Endothelial cell of umbilical vein (primary cell): ENCODE measurements around the gene CACHD1. TPM values are rescaled to one million over a fixed set of nuclear protein-coding genes. Genes with fewer than 3 reads are reported as not detected.

ENCODE experiments used
- BruUV-seq: library from RNA; stranded (reverse); fragments of 400-500 nt; replicated peaks from 2 replicates; lab custom pipeline; 2021; lab: Mats Ljungman, UMichigan
- CTCF ChIA-PET: fragments of 300-600, 350-600 bp; sonication (Branson Sonifier 250); formaldehyde crosslinking; loops from one replicate; lab custom pipeline; 2021; ENCODE audit warnings: antibody characterized with exemption, inconsistent platforms; lab: Charles Lee
- POLR2A ChIA-PET: fragments of 300-600, 350-600 bp; sonication (Branson Sonifier 250); formaldehyde crosslinking; loops from one replicate; lab custom pipeline; 2021; ENCODE audit warnings: antibody characterized with exemption, inconsistent platforms; lab: Charles Lee
- DNase-seq: peaks from one replicate; pipeline ENCODE4 v3.0.0-alpha.2; 2011; ENCODE audit warnings: low read depth, low spot score
- FAIRE-seq: peaks from 2 replicates; lab custom pipeline; 2011; peaks lifted over from hg19 to GRCh38; lab: Jason Lieb, UNC
- H2AFZ ChIP-seq: 2 replicates; pipeline ENCODE4 v1.6.0; 2012; ENCODE audit warnings: low read depth, low read length, control low read depth, inconsistent platforms
- H3K27ac ChIP-seq: 2 replicates; pipeline ENCODE4 v1.5.1; 2011; ENCODE audit warnings: low read depth, mild to moderate bottlenecking, control low read depth, low read length, moderate library complexity; ENCODE audit not compliant: insufficient read depth
- H3K27me3 ChIP-seq, 2 experiments: 2 replicates each; pipeline versions ENCODE4 v1.6.0 to v1.6.1; 2011; ENCODE audit warnings: low read length in 2 of 2, mixed read lengths in 1 of 2; ENCODE audit not compliant: control insufficient read depth in 2 of 2, insufficient read depth in 2 of 2
- H3K36me3 ChIP-seq, 2 experiments: 2 replicates in 1 of 2; 3 replicates in 1 of 2; pipeline ENCODE4 v1.5.1; 2011; ENCODE audit warnings: low read length in 2 of 2, mild to moderate bottlenecking in 1 of 2, moderate library complexity in 1 of 2; ENCODE audit not compliant: control insufficient read depth in 2 of 2, insufficient read depth in 2 of 2; ENCODE audit errors: extremely low read depth in 1 of 2
- H3K4me1 ChIP-seq: 3 replicates; pipeline ENCODE4 v1.5.1; 2011; ENCODE audit warnings: mild to moderate bottlenecking, low read length; ENCODE audit not compliant: control insufficient read depth, insufficient read depth; ENCODE audit errors: extremely low read depth
- H3K4me2 ChIP-seq: 2 replicates; pipeline ENCODE4 v1.6.1; 2011; ENCODE audit warnings: low read length, control low read depth, mixed read lengths; ENCODE audit not compliant: insufficient read depth
- H3K4me3 ChIP-seq, 3 experiments: fragments of 200-600 bp in 1 of 3; sonication (generic), shearing (Covaris generic) in 1 of 3; replicated peaks in 1 of 3; 2 replicates each; pipeline ENCODE4 v1.5.1; 2011 to 2016; ENCODE audit warnings: control low read depth in 3 of 3, low read length in 3 of 3, mild to moderate bottlenecking in 2 of 3, inconsistent platforms in 1 of 3, low read depth in 1 of 3, moderate library complexity in 1 of 3; ENCODE audit not compliant: insufficient read depth in 1 of 3
- H3K79me2 ChIP-seq: 2 replicates; pipeline ENCODE4 v1.6.0; 2012; ENCODE audit warnings: low read length, inconsistent platforms; ENCODE audit not compliant: control insufficient read depth, insufficient read depth
- H3K9ac ChIP-seq: replicated peaks from 2 replicates; pipeline ENCODE3; 2011; ENCODE audit warnings: low read length, control low read depth; ENCODE audit not compliant: insufficient read depth; ENCODE audit errors: extremely low read depth
- H3K9me1 ChIP-seq: replicated peaks from 3 replicates; pipeline ENCODE4 v1.6.0; 2011; ENCODE audit warnings: mild to moderate bottlenecking, low read length; ENCODE audit not compliant: control insufficient read depth, insufficient read depth; ENCODE audit errors: extremely low read depth
- H3K9me3 ChIP-seq: replicated peaks from 2 replicates; pipeline ENCODE4 v1.5.1; 2012; ENCODE audit warnings: low read length, inconsistent platforms; ENCODE audit not compliant: control insufficient read depth, insufficient read depth
- H4K20me1 ChIP-seq: replicated peaks from 2 replicates; pipeline ENCODE3; 2011; ENCODE audit warnings: mild to moderate bottlenecking, low read length; ENCODE audit not compliant: control insufficient read depth, insufficient read depth; ENCODE audit errors: extremely low read depth
- CTCF ChIP-seq, 2 donors: IDR thresholded peaks; 1 replicate in 1 of 2; 2 replicates in 1 of 2; pipeline ENCODE4 v1.5.1; 2011; ENCODE audit warnings: low read length in 2 of 2, mild to moderate bottlenecking in 2 of 2, moderate library complexity in 2 of 2, control low read depth in 1 of 2, inconsistent platforms in 1 of 2, low read depth in 1 of 2; ENCODE audit not compliant: insufficient read depth in 1 of 2; ENCODE audit errors: extremely low read depth in 1 of 2
- EZH2 ChIP-seq: IDR thresholded peaks from 2 replicates; pipeline ENCODE4 v1.6.1; 2012; ENCODE audit warnings: borderline replicate concordance, low read depth, mild to moderate bottlenecking, moderate library complexity, low read length, inconsistent platforms; ENCODE audit not compliant: severe bottlenecking
- FOS ChIP-seq: IDR thresholded peaks from 2 replicates; pipeline ENCODE4 v1.6.1; 2011; ENCODE audit warnings: mild to moderate bottlenecking, low read length, moderate library complexity, borderline replicate concordance; ENCODE audit not compliant: insufficient read depth
- GATA2 ChIP-seq: IDR thresholded peaks from 2 replicates; pipeline ENCODE4 v1.7.0; 2011; ENCODE audit warnings: low read depth, mild to moderate bottlenecking, moderate library complexity, mixed read lengths, low read length; ENCODE audit not compliant: insufficient read length, insufficient read depth
- JUN ChIP-seq: IDR thresholded peaks from 2 replicates; pipeline ENCODE4 v1.6.1; 2011; ENCODE audit warnings: borderline replicate concordance, low read depth; ENCODE audit not compliant: insufficient read length, insufficient read depth
- MAX ChIP-seq: IDR thresholded peaks from 2 replicates; pipeline ENCODE4 v1.6.1; 2011; ENCODE audit not compliant: insufficient read depth, insufficient read length
- MYC ChIP-seq: IDR thresholded peaks from one replicate; pipeline ENCODE4 v1.6.1; 2011; ENCODE audit warnings: mild to moderate bottlenecking, low read depth, low read length
- POLR2A ChIP-seq: IDR thresholded peaks from 2 replicates; pipeline ENCODE4 v1.6.1; 2012; ENCODE audit warnings: low read depth, mild to moderate bottlenecking, control low read depth, low read length
- POLR2AphosphoS5 ChIP-seq: IDR thresholded peaks from 2 replicates; pipeline ENCODE4 v1.6.1; 2012; ENCODE audit warnings: low read depth, mild to moderate bottlenecking, control low read depth, low read length, moderate library complexity; ENCODE audit not compliant: insufficient read depth
- dilution Hi-C: fragments of 300-500 bp; cut with MboI; formaldehyde crosslinking; loops from one replicate; pipeline ENCODE4 v1.15.0; 2019; ENCODE audit warnings: low sequenced_read_pairs; ENCODE audit not compliant: extremely low pct_ligation_motif_present
- intact Hi-C: fragments of 100-400 bp; cut with micrococcal nuclease; formaldehyde crosslinking; loops from one replicate; pipeline ENCODE4 v1.10.0; 2022
- polyA plus RNA-seq, 4 experiments: library from polyadenylated mRNA; depleted of rRNA in 3 of 4; stranded (reverse) in 3 of 4; unstranded in 1 of 4; fragments of >200 nt; gene quantifications; 2 replicates each; pipeline versions ENCODE4 v1.2.1 to v1.2.3, GENCODE V29; 2011 to 2012; ENCODE audit warnings: missing spikeins in 1 of 4
- total RNA-seq: library from RNA; stranded (reverse); gene quantifications from 2 replicates; pipeline ENCODE4 v1.2.3, GENCODE V29; 2021

Gene CACHD1
- total and polyA plus RNA-seq, 2 donors (not counting 3 experiments of a cell fraction or from before 2014, with no cell fraction given), result 3.6 to 9.3 TPM

- no peaks in the 10 kb centered on the region for H3K27me3 ChIP-seq
- CTCF ChIA-PET, result interaction anchor here (1.4 kb wide), 1 partner anchor 12 kb away, joined by 4 read pairs; no protein-coding TSS in a partner anchor
- H4K20me1 ChIP-seq, result no peaks in the 10 kb centered on the region
- H3K9me1 ChIP-seq, result no peaks in the 10 kb centered on the region
- dilution Hi-C loops, result no loop called here
- no peaks in the 10 kb centered on the region for H3K79me2 ChIP-seq
- no peak for FAIRE-seq
- H3K4me3 ChIP-seq, result no peak overlapping the region
- H3K4me2 ChIP-seq, result no peak overlapping the region
- no TSS peak for BruUV-seq
- no peaks in the 10 kb centered on the region for H3K9me3 ChIP-seq
- intact Hi-C loops, result no loop called here
- H3K27ac ChIP-seq, result no peak overlapping the region
- no peak overlapping the region for H3K9ac ChIP-seq
- no peak for DNase-seq
- H3K36me3 ChIP-seq, result no peaks in the 10 kb centered on the region
- H3K4me1 ChIP-seq, result no peaks in the 10 kb centered on the region
- POLR2A ChIA-PET, result no interaction called here
- TF ChIP-seq POLR2AphosphoS5, result no peak
- no peak overlapping the region for H2AFZ ChIP-seq
These were observed 111.4 kb downstream of the CACHD1 start for GRCh38 chr1:64581135-64581842.

- no peak overlapping the region for H3K4me2 ChIP-seq
- BruUV-seq, result no TSS peak
- TF ChIP-seq JUN (no peak), MYC (no peak), EZH2 (no peak), FOS (no peak), GATA2 (no peak), MAX (no peak), POLR2A (no peak), POLR2AphosphoS5 (no peak), CTCF (IDR thresholded peaks at IDR 0.05; ENCODE audit: extremely low read depth in 1 of 2, insufficient read depth in 1 of 2, low read depth in 1 of 2, low read length in 2 of 2) (no peak)
- H3K4me3 ChIP-seq, result no peak overlapping the region
- H3K36me3 ChIP-seq, result no peaks in the 10 kb centered on the region
- ChIA-PET POLR2A (no interaction called here), CTCF (interaction anchor here (1.4 kb wide), 1 partner anchor 11 kb away, joined by 4 read pairs; no protein-coding TSS in a partner anchor)
- H3K9ac ChIP-seq, result no peak overlapping the region
- no peaks in the 10 kb centered on the region for H3K4me1 ChIP-seq
- dilution Hi-C loops (no loop called here), intact Hi-C loops (no loop called here)
- no peak overlapping the region for H2AFZ ChIP-seq
- no peak for DNase-seq
- H3K9me1 ChIP-seq, result no peaks in the 10 kb centered on the region
- H3K79me2 ChIP-seq, result no peaks in the 10 kb centered on the region
- H3K27me3 ChIP-seq, result no peaks in the 10 kb centered on the region
- H3K9me3 ChIP-seq, result no peaks in the 10 kb centered on the region
- no peak for FAIRE-seq
- no peaks in the 10 kb centered on the region for H4K20me1 ChIP-seq
- no peak overlapping the region for H3K27ac ChIP-seq
These were observed 111.9 kb downstream of the CACHD1 start for GRCh38 chr1:64581843-64582185.
